ENCODE measurements around the gene LIPT2.

LIPT2 gene

GRCh38 chr11:74464746-74465145 lies 28.8 kb downstream of the LIPT2 start:
- DNase-seq, result no peak

GRCh38 chr11:74463216-74463615 lies 30.3 kb downstream of the LIPT2 start:
- DNase-seq, result no peak

- DNase-seq, result no peak
Observed at GRCh38 chr11:74462631-74463030, 30.9 kb downstream of the LIPT2 start.

GRCh38 chr11:74462009-74462408 lies 31.5 kb downstream of the LIPT2 start:
- no peak for DNase-seq

GRCh38 chr11:74460481-74461154 lies 32.9 kb downstream of the LIPT2 start:
- peak; percentile 70 for DNase-seq

GRCh38 chr11:74460065-74460464 lies 33.5 kb downstream of the LIPT2 start:
- no peak for DNase-seq

GRCh38 chr11:74459584-74459983 lies 33.9 kb downstream of the LIPT2 start:
- DNase-seq, result no peak

- DNase-seq, result no peak
Observed at GRCh38 chr11:74457356-74457755, 36.2 kb downstream of the LIPT2 start.

- peak; percentile 51 for DNase-seq
Observed at GRCh38 chr11:74453373-74453975, 40.0 kb downstream of the LIPT2 start.

GRCh38 chr11:74452366-74452765 lies 41.2 kb downstream of the LIPT2 start:
- no peak for DNase-seq

GRCh38 chr11:74450318-74450717 lies 43.2 kb downstream of the LIPT2 start:
- peak; percentile 18 for DNase-seq

- DNase-seq, result peak; percentile 81
Observed at GRCh38 chr11:74449369-74449931, 44.1 kb downstream of the LIPT2 start.

- DNase-seq, result no peak
Observed at GRCh38 chr11:74447720-74448119, 45.8 kb downstream of the LIPT2 start.

- DNase-seq, result peak; percentile 16
Observed at GRCh38 chr11:74446532-74446938, 47.0 kb downstream of the LIPT2 start.

- DNase-seq, result no peak
Observed at GRCh38 chr11:74444173-74444826, 49.2 kb downstream of the LIPT2 start.

- DNase-seq, result peak; percentile 10
Observed at GRCh38 chr11:74443071-74443864, 50.3 kb downstream of the LIPT2 start.

GRCh38 chr11:74442636-74443035 lies 50.9 kb downstream of the LIPT2 start:
- DNase-seq, result no peak
